Calu3 (cell line): ENCODE measurements around the gene KSR2. TPM values are rescaled to one million over a fixed set of nuclear protein-coding genes. Genes with fewer than 3 reads are reported as not detected.

ENCODE experiments used
- BruUV-seq: library from RNA; stranded (reverse); fragments of 400-500 nt; replicated peaks from 2 replicates; lab custom pipeline; 2021; lab: Mats Ljungman, UMichigan
- CTCF ChIA-PET: fragments of 300-600 bp; sonication (Branson Sonifier 250); formaldehyde crosslinking; loops from one replicate; lab custom pipeline; 2022; ENCODE audit warnings: antibody characterized with exemption; lab: Charles Lee
- DNase-seq: peaks from one replicate; pipeline ENCODE4 v3.0.0; 2022
- H3K27ac Mint-ChIP-seq: one replicate; pipeline ENCODE4 v1.8.0; 2022; ENCODE audit warnings: mixed read lengths; ENCODE audit not compliant: unreplicated experiment
- H3K27me3 Mint-ChIP-seq: one replicate; pipeline ENCODE4 v1.8.0; 2022; ENCODE audit warnings: mixed read lengths; ENCODE audit not compliant: unreplicated experiment
- H3K36me3 Mint-ChIP-seq: one replicate; pipeline ENCODE4 v1.8.0; 2022; ENCODE audit warnings: mild to moderate bottlenecking, moderate library complexity, mixed read lengths; ENCODE audit not compliant: insufficient read depth, unreplicated experiment
- H3K4me1 Mint-ChIP-seq: one replicate; pipeline ENCODE4 v1.8.0; 2022; ENCODE audit warnings: mild to moderate bottlenecking, low read depth, mixed read lengths; ENCODE audit not compliant: unreplicated experiment
- H3K4me3 Mint-ChIP-seq: one replicate; pipeline ENCODE4 v1.8.0; 2022; ENCODE audit warnings: mild to moderate bottlenecking, low read depth, moderate library complexity, mixed read lengths; ENCODE audit not compliant: unreplicated experiment
- H3K9me3 Mint-ChIP-seq: one replicate; pipeline ENCODE4 v1.8.0; 2022; ENCODE audit warnings: low read depth, mixed read lengths; ENCODE audit not compliant: unreplicated experiment
- CTCF ChIP-seq: fragments of 200-600 bp; IDR thresholded peaks from one replicate; pipeline ENCODE4 v1.8.0; 2022; ENCODE audit warnings: antibody characterized with exemption; ENCODE audit not compliant: unreplicated experiment
- intact Hi-C: fragments of 100-400 bp; cut with micrococcal nuclease; formaldehyde crosslinking; loops from one replicate; pipeline ENCODE4 v1.10.0; 2022; ENCODE audit not compliant: unreplicated experiment
- total RNA-seq: library from RNA; stranded (reverse); gene quantifications from 2 replicates; pipeline ENCODE4 v1.2.3, GENCODE V29; 2022

KSR2 gene
- total RNA-seq, 1 experiment from 2014 or later = 1.9 TPM

- intact Hi-C loops = no loop called here
- CTCF ChIA-PET = no interaction called here
- no peaks in the 10 kb centered on the region for H3K36me3 Mint-ChIP-seq
- no peaks in the 10 kb centered on the region for H3K9me3 Mint-ChIP-seq
- H3K27ac Mint-ChIP-seq = no peak overlapping the region
- no peak for DNase-seq
- TF ChIP-seq CTCF = no peak
- H3K27me3 Mint-ChIP-seq = no peaks in the 10 kb centered on the region
- H3K4me1 Mint-ChIP-seq = no peaks in the 10 kb centered on the region
- no peak overlapping the region for H3K4me3 Mint-ChIP-seq
- BruUV-seq = no TSS peak
These were observed 244.2 kb downstream of the KSR2 start for GRCh38 chr12:117724543-117724942.

GRCh38 chr12:117718559-117718958, 250.2 kb downstream of the KSR2 start:
- no peak overlapping the region for H3K4me3 Mint-ChIP-seq
- H3K9me3 Mint-ChIP-seq = no peaks in the 10 kb centered on the region
- no peaks in the 10 kb centered on the region for H3K4me1 Mint-ChIP-seq
- DNase-seq = no peak
- peaks cover 16% of the 10 kb centered on the region for H3K27me3 Mint-ChIP-seq
- no peaks in the 10 kb centered on the region for H3K36me3 Mint-ChIP-seq
- BruUV-seq = no TSS peak
- CTCF ChIA-PET = no interaction called here
- no peak overlapping the region for H3K27ac Mint-ChIP-seq
- intact Hi-C loops = no loop called here
- TF ChIP-seq CTCF = no peak

GRCh38 chr12:117718141-117718540, 250.6 kb downstream of the KSR2 start:
- Mint-ChIP-seq H3K4me3 (no peak overlapping the region), H3K27me3 (peaks cover 16% of the 10 kb centered on the region), H3K27ac (no peak overlapping the region), H3K4me1 (no peaks in the 10 kb centered on the region), H3K9me3 (no peaks in the 10 kb centered on the region), H3K36me3 (no peaks in the 10 kb centered on the region)
- DNase-seq = no peak
- BruUV-seq = no TSS peak
- no peak for TF ChIP-seq CTCF
- CTCF ChIA-PET = no interaction called here
- intact Hi-C loops = no loop called here

GRCh38 chr12:117714203-117714602, 254.6 kb downstream of the KSR2 start:
- no peak overlapping the region for H3K27ac Mint-ChIP-seq
- no peak for TF ChIP-seq CTCF
- no peak overlapping the region for H3K4me3 Mint-ChIP-seq
- CTCF ChIA-PET = no interaction called here
- peaks cover 16% of the 10 kb centered on the region for H3K27me3 Mint-ChIP-seq
- no peak for DNase-seq
- no peaks in the 10 kb centered on the region for H3K4me1 Mint-ChIP-seq
- H3K9me3 Mint-ChIP-seq = no peaks in the 10 kb centered on the region
- intact Hi-C loops = no loop called here
- no TSS peak for BruUV-seq
- H3K36me3 Mint-ChIP-seq = no peaks in the 10 kb centered on the region
